ENCODE measurements around the gene JAG1.
A peak's percentile ranks its signal among the peaks of the same experiment; 100 is the strongest.
"Not testable (repeated sequence)": the region's sequence is repeated elsewhere in the genome, so short reads cannot be mapped to it uniquely, and the experiment has no call there.

JAG1 gene

GRCh38 chr20:10617549-10618133 lies 56.2 kb downstream of the JAG1 start:
- H3K9me3 Mint-ChIP-seq; H3K27me3 Mint-ChIP-seq; H3K36me3 Mint-ChIP-seq (ENCODE audit: insufficient read depth); H3K4me1 Mint-ChIP-seq; H3K27ac Mint-ChIP-seq (ENCODE audit: low read depth); ATAC-seq (replicated peaks; ENCODE audit: extremely low read depth, poor library complexity, severe bottlenecking); H3K4me3 Mint-ChIP-seq; DNase-seq (ENCODE audit: low spot score in 2 of 2): not testable (repeated sequence)

GRCh38 chr20:10616212-10616611 lies 57.6 kb downstream of the JAG1 start:
- no peak for DNase-seq (ENCODE audit: low spot score in 2 of 2)
- ATAC-seq (replicated peaks; ENCODE audit: extremely low read depth, poor library complexity, severe bottlenecking): no peak
- Mint-ChIP-seq H3K36me3 (ENCODE audit: insufficient read depth) (no peaks in the 10 kb centered on the region), H3K4me3 (no peak overlapping the region), H3K27ac (ENCODE audit: low read depth) (no peak overlapping the region), H3K9me3 (no peaks in the 10 kb centered on the region), H3K27me3 (no peaks in the 10 kb centered on the region), H3K4me1 (no peaks in the 10 kb centered on the region)

GRCh38 chr20:10613911-10614310 lies 59.9 kb downstream of the JAG1 start:
- Mint-ChIP-seq H3K36me3 (ENCODE audit: insufficient read depth) (no peaks in the 10 kb centered on the region), H3K27ac (ENCODE audit: low read depth) (no peak overlapping the region), H3K9me3 (no peaks in the 10 kb centered on the region), H3K4me3 (no peak overlapping the region), H3K4me1 (no peaks in the 10 kb centered on the region), H3K27me3 (no peaks in the 10 kb centered on the region)
- ATAC-seq (replicated peaks; ENCODE audit: extremely low read depth, poor library complexity, severe bottlenecking): no peak
- no peak for DNase-seq (ENCODE audit: low spot score in 2 of 2)

GRCh38 chr20:10613426-10613825 lies 60.4 kb downstream of the JAG1 start:
- H3K4me1 Mint-ChIP-seq; H3K27me3 Mint-ChIP-seq; H3K36me3 Mint-ChIP-seq (ENCODE audit: insufficient read depth); H3K4me3 Mint-ChIP-seq; ATAC-seq (replicated peaks; ENCODE audit: extremely low read depth, poor library complexity, severe bottlenecking); H3K27ac Mint-ChIP-seq (ENCODE audit: low read depth); DNase-seq (ENCODE audit: low spot score in 2 of 2); H3K9me3 Mint-ChIP-seq: not testable (repeated sequence)

- Mint-ChIP-seq H3K4me1 (no peaks in the 10 kb centered on the region), H3K4me3 (no peak overlapping the region), H3K36me3 (ENCODE audit: insufficient read depth) (peaks cover 1% of the 10 kb centered on the region), H3K27ac (ENCODE audit: low read depth) (no peak overlapping the region), H3K9me3 (no peaks in the 10 kb centered on the region), H3K27me3 (no peaks in the 10 kb centered on the region)
- ATAC-seq (replicated peaks; ENCODE audit: extremely low read depth, poor library complexity, severe bottlenecking) (no peak), DNase-seq (ENCODE audit: low spot score in 2 of 2) (no peak)
Measured at GRCh38 chr20:10611357-10611756, 62.4 kb downstream of the JAG1 start.

- Mint-ChIP-seq H3K27me3 (no peaks in the 10 kb centered on the region), H3K9me3 (no peaks in the 10 kb centered on the region), H3K4me1 (no peaks in the 10 kb centered on the region), H3K27ac (ENCODE audit: low read depth) (no peak overlapping the region), H3K4me3 (no peak overlapping the region), H3K36me3 (ENCODE audit: insufficient read depth) (peaks cover 1% of the 10 kb centered on the region)
- ATAC-seq (replicated peaks; ENCODE audit: extremely low read depth, poor library complexity, severe bottlenecking) (no peak), DNase-seq (ENCODE audit: low spot score in 2 of 2) (no peak)
Measured at GRCh38 chr20:10610251-10610650, 63.5 kb downstream of the JAG1 start.

GRCh38 chr20:10609770-10610169 lies 64.0 kb downstream of the JAG1 start:
- Mint-ChIP-seq H3K4me3 (no peak overlapping the region), H3K27ac (ENCODE audit: low read depth) (peak overlapping the region; percentile 79), H3K36me3 (ENCODE audit: insufficient read depth) (peaks cover 1% of the 10 kb centered on the region), H3K9me3 (no peaks in the 10 kb centered on the region), H3K27me3 (no peaks in the 10 kb centered on the region), H3K4me1 (no peaks in the 10 kb centered on the region)
- ATAC-seq (replicated peaks; ENCODE audit: extremely low read depth, poor library complexity, severe bottlenecking) (no peak), DNase-seq (ENCODE audit: low spot score in 2 of 2) (no peak)

- no peaks in the 10 kb centered on the region for H3K9me3 Mint-ChIP-seq
- no peaks in the 10 kb centered on the region for H3K27me3 Mint-ChIP-seq
- no peak for DNase-seq (ENCODE audit: low spot score in 2 of 2)
- ATAC-seq (replicated peaks; ENCODE audit: extremely low read depth, poor library complexity, severe bottlenecking): no peak
- peak overlapping the region; percentile 79 for H3K27ac Mint-ChIP-seq (ENCODE audit: low read depth)
- no peaks in the 10 kb centered on the region for H3K4me1 Mint-ChIP-seq
- H3K36me3 Mint-ChIP-seq (ENCODE audit: insufficient read depth): peaks cover 1% of the 10 kb centered on the region
- no peak overlapping the region for H3K4me3 Mint-ChIP-seq
Measured at GRCh38 chr20:10609276-10609675, 64.5 kb downstream of the JAG1 start.

- H3K4me1 Mint-ChIP-seq: no peaks in the 10 kb centered on the region
- no peaks in the 10 kb centered on the region for H3K9me3 Mint-ChIP-seq
- H3K36me3 Mint-ChIP-seq (ENCODE audit: insufficient read depth): peaks cover 7% of the 10 kb centered on the region
- H3K27ac Mint-ChIP-seq (ENCODE audit: low read depth): no peak overlapping the region
- no peak for ATAC-seq (replicated peaks; ENCODE audit: extremely low read depth, poor library complexity, severe bottlenecking)
- DNase-seq (ENCODE audit: low spot score in 2 of 2): no peak
- H3K4me3 Mint-ChIP-seq: no peak overlapping the region
- no peaks in the 10 kb centered on the region for H3K27me3 Mint-ChIP-seq
Measured at GRCh38 chr20:10605547-10606195, 68.1 kb downstream of the JAG1 start.

- H3K9me3 Mint-ChIP-seq: no peaks in the 10 kb centered on the region
Measured at GRCh38 chr20:10604865-10605440, 68.8 kb downstream of the JAG1 start.

GRCh38 chr20:10603971-10604864 lies 69.6 kb downstream of the JAG1 start:
- peaks cover 9% of the 10 kb centered on the region for H3K36me3 Mint-ChIP-seq (ENCODE audit: insufficient read depth)
- ATAC-seq (replicated peaks; ENCODE audit: extremely low read depth, poor library complexity, severe bottlenecking) (no peak), DNase-seq (ENCODE audit: low spot score in 2 of 2) (no peak)
- no peaks in the 10 kb centered on the region for H3K9me3 Mint-ChIP-seq
- no peaks in the 10 kb centered on the region for H3K27me3 Mint-ChIP-seq
- H3K27ac Mint-ChIP-seq (ENCODE audit: low read depth): peak overlapping the region; percentile 24
- no peak overlapping the region for H3K4me3 Mint-ChIP-seq
- H3K4me1 Mint-ChIP-seq: no peaks in the 10 kb centered on the region

More at GRCh38 chr20:10604865-10605440, 68.8 kb downstream of the JAG1 start:
- no peak overlapping the region for H3K27ac Mint-ChIP-seq (ENCODE audit: low read depth)
- DNase-seq (ENCODE audit: low spot score in 2 of 2) (no peak), ATAC-seq (replicated peaks; ENCODE audit: extremely low read depth, poor library complexity, severe bottlenecking) (no peak)
- no peak overlapping the region for H3K4me3 Mint-ChIP-seq
- peaks cover 9% of the 10 kb centered on the region for H3K36me3 Mint-ChIP-seq (ENCODE audit: insufficient read depth)
- no peaks in the 10 kb centered on the region for H3K27me3 Mint-ChIP-seq
- H3K4me1 Mint-ChIP-seq: no peaks in the 10 kb centered on the region

- Mint-ChIP-seq H3K27me3 (no peaks in the 10 kb centered on the region), H3K27ac (ENCODE audit: low read depth) (peak overlapping the region; percentile 24), H3K36me3 (ENCODE audit: insufficient read depth) (peaks cover 9% of the 10 kb centered on the region), H3K4me1 (no peaks in the 10 kb centered on the region), H3K9me3 (no peaks in the 10 kb centered on the region), H3K4me3 (no peak overlapping the region)
- ATAC-seq (replicated peaks; ENCODE audit: extremely low read depth, poor library complexity, severe bottlenecking) (no peak), DNase-seq (ENCODE audit: low spot score in 2 of 2) (no peak)
Measured at GRCh38 chr20:10603378-10603777, 70.4 kb downstream of the JAG1 start.
